Stimulated activated CD8-positive, alpha-beta memory T cell treated with anti-CD3 and anti-CD28 coated beads, Interleukin-12 subunit alpha, Interleukin-12 subunit beta, amount 100 ng/mL, for 1 hour (primary cell): Measurements from ENCODE around the gene TTC3.

Experiments
- DNase-seq: peaks from one replicate; pipeline ENCODE4 v3.0.0-alpha.2; 2020; ENCODE audit warnings: low read depth

TTC3 gene

GRCh38 chr21:37224861-37225839 lies 152.1 kb downstream of the TTC3 start:
- DNase-seq: no peak

GRCh38 chr21:37226041-37226920 lies 153.2 kb downstream of the TTC3 start:
- no peak for DNase-seq

GRCh38 chr21:37227071-37228002 lies 154.3 kb downstream of the TTC3 start:
- no peak for DNase-seq

GRCh38 chr21:37228003-37228400 lies 154.9 kb downstream of the TTC3 start:
- no peak for DNase-seq

GRCh38 chr21:37230632-37231248 lies 157.7 kb downstream of the TTC3 start:
- no peak for DNase-seq

GRCh38 chr21:37231249-37231645 lies 158.2 kb downstream of the TTC3 start:
- no peak for DNase-seq

GRCh38 chr21:37231671-37232070 lies 158.6 kb downstream of the TTC3 start:
- no peak for DNase-seq

GRCh38 chr21:37232274-37233018 lies 159.4 kb downstream of the TTC3 start:
- no peak for DNase-seq

GRCh38 chr21:37233551-37234146 lies 160.6 kb downstream of the TTC3 start:
- DNase-seq: no peak

- DNase-seq: no peak
Observed at GRCh38 chr21:37237346-37237745, 164.3 kb downstream of the TTC3 start.

GRCh38 chr21:37237764-37238163 lies 164.7 kb downstream of the TTC3 start:
- no peak for DNase-seq

- DNase-seq: no peak
Observed at GRCh38 chr21:37240978-37241377, 167.9 kb downstream of the TTC3 start.

- no peak for DNase-seq
Observed at GRCh38 chr21:37241426-37241825, 168.4 kb downstream of the TTC3 start.

- DNase-seq: no peak
Observed at GRCh38 chr21:37243961-37244360, 170.9 kb downstream of the TTC3 start.

- DNase-seq: no peak
Observed at GRCh38 chr21:37244501-37245095, 171.5 kb downstream of the TTC3 start.

GRCh38 chr21:37245151-37245550 lies 172.1 kb downstream of the TTC3 start:
- DNase-seq: no peak

- DNase-seq: no peak
Observed at GRCh38 chr21:37248298-37248697, 175.2 kb downstream of the TTC3 start.

- no peak for DNase-seq
Observed at GRCh38 chr21:37249112-37249904, 176.3 kb downstream of the TTC3 start.

- DNase-seq: no peak
Observed at GRCh38 chr21:37251294-37251634, 178.2 kb downstream of the TTC3 start.
